GM10248 (cell line): Measurements from ENCODE around the gene SLC25A4.
"Not testable (repeated sequence)": the region's sequence is repeated elsewhere in the genome, so short reads cannot be mapped to it uniquely, and the experiment has no call there.

Source experiments
- CTCF ChIA-PET: fragments of 300-600 bp; sonication (Branson Sonifier 250); formaldehyde crosslinking; extraction: SDS; loops from one replicate; lab custom pipeline; 2021; ENCODE audit warnings: antibody characterized with exemption; lab: Yijun Ruan, JAX
- POLR2A ChIA-PET: fragments of 350-650 bp; sonication (Branson Sonifier 250); formaldehyde crosslinking; extraction: SDS; loops from one replicate; lab custom pipeline; 2020; ENCODE audit warnings: antibody characterized with exemption; lab: Yijun Ruan, JAX
- DNase-seq: peaks from one replicate; pipeline ENCODE4 v3.0.0; 2012; ENCODE audit errors: extremely low spot score
- TF ChIP-seq, protein P1 (sequence below): IDR thresholded peaks from 2 replicates; pipeline ENCODE4 v1.5.1; 2012; ENCODE audit warnings: mild to moderate bottlenecking, low read depth; ENCODE audit errors: extremely low read depth, missing control alignments, control extremely low read depth

The SLC25A4 gene

DNA sequence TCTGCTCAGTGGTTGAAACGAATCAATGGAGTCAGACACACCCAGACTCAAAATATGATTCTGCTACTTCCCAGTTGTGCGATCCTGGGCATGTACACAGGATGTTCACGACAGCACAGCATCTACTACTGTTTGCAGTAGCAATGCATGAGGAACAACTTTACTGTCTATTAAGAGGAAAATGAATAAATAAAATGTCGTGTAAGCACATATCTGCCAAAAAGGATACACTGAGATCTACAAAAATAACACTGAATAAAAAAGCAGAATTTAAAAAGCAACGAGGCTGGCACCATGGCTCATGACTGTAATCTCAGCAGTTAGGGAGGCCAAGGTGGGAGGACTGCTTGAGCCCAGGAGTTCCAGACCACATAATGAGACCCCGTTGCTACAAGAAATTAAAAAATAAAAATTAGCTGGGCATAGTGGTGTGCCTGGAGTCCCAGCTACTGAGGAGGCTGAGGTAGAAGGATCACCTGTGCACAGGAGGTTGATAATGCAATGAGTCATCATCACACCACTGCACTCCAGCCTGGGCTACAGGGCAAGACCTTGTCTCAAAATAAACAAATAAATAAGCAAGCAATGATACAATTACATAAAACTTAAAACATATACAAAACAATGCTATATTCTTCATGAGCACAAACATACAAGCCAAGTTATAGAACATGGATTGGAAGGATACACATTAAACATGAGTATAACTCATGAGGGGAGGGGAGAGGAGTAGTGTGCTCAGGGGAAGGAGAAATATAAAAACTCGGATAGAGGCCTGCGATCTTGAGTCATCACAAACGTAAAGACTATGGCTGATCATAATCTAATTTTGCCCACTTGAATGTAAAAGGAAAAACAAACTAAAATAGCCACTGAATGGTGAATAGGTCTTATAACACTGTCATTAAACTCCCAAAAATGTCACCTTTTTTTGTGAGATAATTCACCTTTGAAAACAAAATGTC, 52.1 kb downstream of the SLC25A4 start:
- ChIA-PET CTCF (interaction anchor here (1.0 to 7.3 kb wide), 4 partner anchors 9 to 14 kb away, joined by 3 to 70 read pairs (median 16); partner anchors contain the start of gene SNX25), POLR2A (no interaction called here)
- TF ChIP-seq, protein P1, sequence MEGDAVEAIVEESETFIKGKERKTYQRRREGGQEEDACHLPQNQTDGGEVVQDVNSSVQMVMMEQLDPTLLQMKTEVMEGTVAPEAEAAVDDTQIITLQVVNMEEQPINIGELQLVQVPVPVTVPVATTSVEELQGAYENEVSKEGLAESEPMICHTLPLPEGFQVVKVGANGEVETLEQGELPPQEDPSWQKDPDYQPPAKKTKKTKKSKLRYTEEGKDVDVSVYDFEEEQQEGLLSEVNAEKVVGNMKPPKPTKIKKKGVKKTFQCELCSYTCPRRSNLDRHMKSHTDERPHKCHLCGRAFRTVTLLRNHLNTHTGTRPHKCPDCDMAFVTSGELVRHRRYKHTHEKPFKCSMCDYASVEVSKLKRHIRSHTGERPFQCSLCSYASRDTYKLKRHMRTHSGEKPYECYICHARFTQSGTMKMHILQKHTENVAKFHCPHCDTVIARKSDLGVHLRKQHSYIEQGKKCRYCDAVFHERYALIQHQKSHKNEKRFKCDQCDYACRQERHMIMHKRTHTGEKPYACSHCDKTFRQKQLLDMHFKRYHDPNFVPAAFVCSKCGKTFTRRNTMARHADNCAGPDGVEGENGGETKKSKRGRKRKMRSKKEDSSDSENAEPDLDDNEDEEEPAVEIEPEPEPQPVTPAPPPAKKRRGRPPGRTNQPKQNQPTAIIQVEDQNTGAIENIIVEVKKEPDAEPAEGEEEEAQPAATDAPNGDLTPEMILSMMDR: no peak
- no peak for DNase-seq

DNA sequence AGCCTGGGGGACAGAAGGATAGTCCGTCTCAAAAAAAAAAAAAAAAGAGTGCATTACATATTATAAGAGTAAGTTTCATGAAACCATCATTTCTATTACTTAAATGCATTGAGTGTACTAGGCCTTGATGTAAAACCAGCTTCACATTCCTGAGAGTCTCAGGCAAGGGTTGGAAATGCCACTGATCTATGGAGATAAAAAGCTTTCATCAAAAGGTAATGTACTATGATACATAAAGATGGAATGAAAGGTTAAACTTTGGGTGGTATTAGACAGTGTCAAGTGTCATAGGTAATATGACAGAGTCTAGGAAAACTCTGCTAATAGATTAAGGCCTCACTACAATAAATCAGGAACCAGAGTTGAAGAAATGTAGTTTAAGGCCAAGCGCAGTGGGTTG, 53.4 kb downstream of the SLC25A4 start:
- ChIA-PET POLR2A (interaction anchor here (1.3 kb wide), 1 partner anchor 53 kb away, joined by 5 read pairs; the partner anchor contains the start of gene SLC25A4), CTCF (interaction anchor here (1.2 to 7.3 kb wide), 4 partner anchors 11 to 21 kb away, joined by 3 to 70 read pairs (median 8); partner anchors contain the start of gene SNX25)
- no peak for DNase-seq
- TF ChIP-seq, protein P1: no peak

DNA sequence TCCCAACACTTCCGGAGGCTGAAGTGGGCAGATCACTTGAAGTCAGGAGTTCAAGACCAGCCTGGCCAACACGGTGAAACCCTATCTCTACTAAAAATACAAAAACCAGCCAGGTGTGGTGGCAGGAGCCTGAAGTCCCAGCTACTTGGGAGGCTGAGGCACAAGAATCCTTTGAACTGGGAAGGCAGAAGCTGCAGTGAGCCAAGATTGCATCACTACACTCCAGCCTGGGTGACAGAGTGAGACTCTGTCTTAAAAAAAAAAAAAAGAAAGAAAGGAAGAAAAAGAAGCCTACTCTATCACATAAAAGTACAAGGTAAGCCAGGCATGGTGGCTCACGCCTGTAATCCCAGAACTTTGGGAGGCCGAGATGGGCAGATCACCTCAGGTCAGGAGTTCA, 55.1 kb downstream of the SLC25A4 start:
- DNase-seq: not testable (repeated sequence)
- POLR2A ChIA-PET: interaction anchor here (0.8 kb wide), 1 partner anchor 15 kb away, joined by 4 read pairs; no protein-coding TSS in a partner anchor
- CTCF ChIA-PET: interaction anchor here (0.9 to 7.3 kb wide), 3 partner anchors 11 to 23 kb away, joined by 3 to 70 read pairs (median 12); partner anchors contain the start of gene SNX25
